Vagina (tissue), 2 donors: ENCODE measurements around the gene SLC6A6.

Experiments
- CTCF ChIP-seq, 3 experiments: fragments of 450-650 bp in 2 of 3; fragments of 200-600 bp in 1 of 3; sonication (generic) in 1 of 3; IDR thresholded peaks; one replicate each; pipeline ENCODE4 v1.5.1; 2017 to 2019; ENCODE audit warnings: antibody characterized with exemption in 3 of 3, mild to moderate bottlenecking in 2 of 3, moderate library complexity in 2 of 3
- POLR2A ChIP-seq, 2 donors: fragments of 450-650 bp; IDR thresholded peaks; one replicate each; pipeline ENCODE4 v1.6.1; 2017; ENCODE audit warnings: antibody characterized with exemption in 2 of 2, mild to moderate bottlenecking in 2 of 2, moderate library complexity in 2 of 2
- POLR2AphosphoS5 ChIP-seq, 2 donors: sonication (generic); formaldehyde crosslinking; IDR thresholded peaks; one replicate each; pipeline ENCODE4 v1.9.0; 2017; ENCODE audit warnings: antibody characterized with exemption in 2 of 2, mild to moderate bottlenecking in 2 of 2, low read depth in 1 of 2; ENCODE audit not compliant: insufficient read depth in 1 of 2

DNA sequence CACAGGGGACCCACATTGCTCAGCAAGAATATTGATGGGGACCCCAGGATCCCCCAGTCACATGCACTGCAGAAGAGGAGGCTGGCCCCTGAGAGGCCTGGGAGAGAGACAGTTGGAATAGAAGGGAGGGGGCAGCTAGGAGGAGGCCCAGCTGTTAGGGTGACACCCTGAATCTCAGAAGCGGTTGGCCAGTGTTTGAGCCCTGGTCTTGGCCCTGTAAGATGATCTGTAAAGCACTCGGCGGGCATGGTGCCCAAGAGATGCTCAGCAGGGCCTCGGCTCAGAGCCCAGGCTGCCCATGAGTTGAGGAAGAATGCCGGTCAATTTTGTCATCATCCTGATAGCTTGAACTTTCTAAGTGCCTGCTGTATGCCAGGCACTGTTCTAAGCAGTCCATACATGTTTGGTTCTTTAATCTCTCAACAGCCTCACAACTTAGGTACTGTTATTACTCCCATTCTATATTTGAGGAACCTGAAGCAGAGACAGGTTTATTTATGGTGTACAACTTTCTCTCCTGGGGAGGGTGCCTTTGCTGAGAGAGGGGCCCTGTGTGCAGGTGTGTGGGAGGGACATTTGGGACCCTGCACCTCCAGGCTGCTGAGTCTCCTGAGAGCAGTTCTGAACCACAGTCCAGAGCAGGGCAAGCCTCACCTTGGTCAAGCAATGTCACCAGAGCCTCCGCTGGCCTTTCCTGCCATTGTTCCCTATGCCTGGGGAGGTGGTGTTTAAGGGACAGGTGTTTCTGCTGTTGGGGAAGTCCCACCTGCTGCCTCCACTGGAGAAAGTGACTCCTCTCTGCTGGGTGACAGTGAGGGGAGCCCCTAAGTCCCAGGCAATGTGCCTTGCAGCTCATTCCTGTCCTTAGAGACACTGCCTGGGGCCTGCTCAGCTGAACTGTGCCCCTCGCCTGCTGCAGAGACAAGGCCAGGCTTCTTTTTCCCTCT, 26.0 kb downstream of the SLC6A6 start:
- TF ChIP-seq CTCF (IDR thresholded peaks at IDR 0.05) (no peak), POLR2AphosphoS5 (IDR thresholded peaks at IDR 0.05; ENCODE audit: insufficient read depth in 1 of 2, low read depth in 1 of 2) (no peak), POLR2A (IDR thresholded peaks at IDR 0.05) (no peak)
